SW 1271 (cell line): ENCODE data around the gene UTP11.

Experiments
- DNase-seq, 2 experiments: peaks; one replicate each; lab custom pipeline; 2025; lab: John Stamatoyannopoulos, UW

UTP11 gene

DNA sequence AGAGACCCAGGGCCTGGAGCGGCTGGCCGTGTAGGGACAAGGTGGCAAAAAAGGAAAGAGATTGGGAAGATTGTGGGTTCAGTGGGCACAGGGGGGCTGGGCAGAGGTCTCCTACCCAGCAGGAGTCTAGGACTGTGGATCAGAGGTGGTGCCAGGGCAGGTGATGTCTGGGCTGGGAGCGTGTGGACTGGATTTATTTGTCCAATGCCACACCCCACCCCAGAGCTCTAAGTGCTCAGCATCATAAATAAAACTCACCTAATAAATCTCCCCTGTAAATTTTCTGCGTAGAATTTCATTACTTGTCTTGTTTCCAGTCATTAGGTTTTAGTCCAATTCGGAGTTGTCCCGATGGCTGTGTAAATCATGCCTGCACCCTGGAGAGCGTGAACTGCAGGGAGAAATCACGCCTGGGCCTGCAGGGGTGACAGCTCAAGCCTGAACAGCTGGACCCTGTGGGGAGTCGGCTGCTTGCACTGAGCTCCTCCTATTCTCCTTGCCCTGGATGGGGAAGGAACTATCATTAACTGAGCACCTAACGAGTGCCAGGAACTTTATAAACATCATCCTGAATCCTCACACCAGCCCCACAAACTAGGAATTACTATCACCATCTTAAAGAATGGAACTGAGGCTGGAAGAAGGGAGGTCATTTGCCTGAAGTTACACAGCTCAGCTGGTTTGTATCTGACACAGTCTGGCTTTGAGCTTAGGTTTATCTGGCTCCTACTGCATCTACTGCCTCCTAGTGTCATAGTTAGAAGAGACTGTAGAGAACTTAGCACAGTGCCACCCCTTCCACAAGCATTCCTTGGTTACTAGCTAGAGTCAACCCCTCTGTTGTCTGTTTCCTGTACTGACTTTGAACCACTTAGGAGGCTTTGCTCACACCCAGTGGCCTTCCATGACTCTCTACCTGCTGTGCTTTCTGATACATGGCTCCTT, 59.0 kb downstream of the UTP11 start:
- DNase-seq: peak in 1 of 2 experiments; percentile 29

DNA sequence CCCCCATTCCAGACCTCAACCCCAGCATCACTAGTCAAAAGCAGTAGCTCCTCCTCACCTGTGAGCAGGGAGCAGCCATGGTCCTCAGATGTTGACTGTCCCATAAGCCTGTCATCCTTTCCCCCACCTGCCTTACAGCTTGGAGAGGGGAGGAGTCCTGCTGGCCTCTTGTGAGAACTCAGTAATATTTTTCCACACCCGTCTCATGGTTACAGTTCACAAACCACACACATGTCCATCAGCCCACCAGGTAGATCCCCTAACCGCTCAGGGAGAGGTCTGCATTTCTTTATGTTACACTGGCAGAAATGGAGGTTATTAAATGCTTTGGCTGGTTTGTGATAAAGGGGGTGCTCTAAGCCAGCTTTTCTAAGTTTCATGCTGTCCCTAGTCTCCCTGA, 60.3 kb downstream of the UTP11 start:
- no peak for DNase-seq

DNA sequence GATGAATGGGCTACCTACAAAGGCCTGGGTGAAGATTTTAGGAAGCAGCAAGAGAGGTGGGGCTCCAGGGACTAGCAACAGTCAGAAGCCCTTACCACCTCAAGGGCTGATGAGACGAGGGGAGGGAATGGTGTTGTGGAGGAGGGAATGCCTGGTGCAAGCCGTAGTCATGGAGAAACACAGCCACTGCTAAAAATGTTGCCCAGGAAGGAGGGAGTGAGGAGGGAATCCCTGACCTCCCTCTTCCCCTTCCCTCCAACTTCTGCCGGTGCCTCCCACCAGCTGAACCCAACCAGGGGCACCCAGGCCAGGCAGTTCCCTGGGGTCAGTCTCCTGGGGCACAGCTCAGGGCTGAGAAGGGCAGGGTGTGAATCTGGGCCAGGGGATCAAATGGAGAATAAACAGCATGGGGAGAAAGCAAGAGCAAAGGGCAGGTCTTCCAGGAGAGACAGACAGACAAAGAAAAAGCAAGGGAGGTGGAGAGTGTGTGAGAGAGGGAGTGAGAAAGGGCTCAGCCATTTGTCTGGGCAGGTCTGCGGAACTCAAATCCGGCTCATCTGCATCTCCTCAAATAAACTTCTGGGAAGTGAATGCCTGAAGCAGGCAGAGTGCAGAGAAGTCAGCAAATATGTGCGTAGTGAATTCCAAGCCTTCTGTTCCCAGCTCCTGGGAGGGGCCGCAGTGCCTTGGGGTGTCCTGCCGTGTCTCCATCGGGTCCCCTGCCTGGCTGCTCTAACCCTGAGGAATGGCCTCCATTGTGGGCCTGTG, 61.2 kb downstream of the UTP11 start:
- DNase-seq: no peak

DNA sequence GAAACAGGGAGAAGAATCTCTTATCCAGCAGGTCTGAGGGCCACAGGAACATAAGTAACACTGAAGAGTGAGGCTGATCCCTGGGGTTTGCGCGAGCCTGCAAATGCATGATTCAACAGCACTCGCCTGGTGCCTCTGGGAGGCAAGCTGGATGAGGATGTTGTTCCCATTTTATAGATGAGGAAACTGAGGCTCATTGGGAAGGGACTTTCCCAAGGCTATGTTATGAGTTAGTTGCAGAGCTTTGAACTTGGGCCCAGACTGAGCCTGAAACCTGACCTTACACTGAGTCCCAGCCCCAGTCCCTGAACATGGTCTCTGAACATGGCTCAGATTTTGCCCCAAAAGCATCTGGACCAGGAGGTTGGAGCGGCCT, 61.8 kb downstream of the UTP11 start:
- no peak for DNase-seq
